Head of caudate nucleus (tissue), 42 donors: Measurements from ENCODE around the gene KCNK15.

Experiments
- DNase-seq, 42 donors: peaks; one replicate each; pipeline versions ENCODE4 v3.0.0 to v3.0.0-alpha.2; 2020 to 2021; ENCODE audit warnings: mixed read lengths in 7 of 42
- intact Hi-C: fragments of 100-400 bp; cut with DNase I; formaldehyde crosslinking; loops from one replicate; pipeline ENCODE4 v1.15.0; 2022

Gene KCNK15

DNA sequence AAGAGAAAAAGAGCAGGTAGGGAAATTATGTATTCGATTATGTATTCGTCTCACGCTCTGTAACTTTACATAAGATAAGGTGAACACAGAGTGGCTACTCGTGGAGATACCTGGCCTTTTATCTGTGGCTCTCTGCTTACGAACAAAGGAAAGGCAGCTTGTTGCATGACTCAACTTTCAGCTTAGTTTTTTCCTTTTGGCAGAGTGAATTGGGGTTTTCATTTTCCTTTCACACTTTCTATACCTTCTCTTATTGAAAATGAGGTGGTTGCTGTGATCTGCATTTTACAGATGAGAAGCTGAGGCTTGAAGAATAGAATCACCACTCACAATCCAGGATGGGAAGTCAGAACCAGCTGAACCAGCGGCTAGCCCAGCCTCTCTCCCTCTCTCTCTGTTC is 13.3 kb upstream of the KCNK15 start:
- no peak for DNase-seq
- intact Hi-C loops = loop anchor here (2.0 to 10.0 kb wide), 2 partner anchors 48 to 118 kb away; no protein-coding TSS in a partner anchor

DNA sequence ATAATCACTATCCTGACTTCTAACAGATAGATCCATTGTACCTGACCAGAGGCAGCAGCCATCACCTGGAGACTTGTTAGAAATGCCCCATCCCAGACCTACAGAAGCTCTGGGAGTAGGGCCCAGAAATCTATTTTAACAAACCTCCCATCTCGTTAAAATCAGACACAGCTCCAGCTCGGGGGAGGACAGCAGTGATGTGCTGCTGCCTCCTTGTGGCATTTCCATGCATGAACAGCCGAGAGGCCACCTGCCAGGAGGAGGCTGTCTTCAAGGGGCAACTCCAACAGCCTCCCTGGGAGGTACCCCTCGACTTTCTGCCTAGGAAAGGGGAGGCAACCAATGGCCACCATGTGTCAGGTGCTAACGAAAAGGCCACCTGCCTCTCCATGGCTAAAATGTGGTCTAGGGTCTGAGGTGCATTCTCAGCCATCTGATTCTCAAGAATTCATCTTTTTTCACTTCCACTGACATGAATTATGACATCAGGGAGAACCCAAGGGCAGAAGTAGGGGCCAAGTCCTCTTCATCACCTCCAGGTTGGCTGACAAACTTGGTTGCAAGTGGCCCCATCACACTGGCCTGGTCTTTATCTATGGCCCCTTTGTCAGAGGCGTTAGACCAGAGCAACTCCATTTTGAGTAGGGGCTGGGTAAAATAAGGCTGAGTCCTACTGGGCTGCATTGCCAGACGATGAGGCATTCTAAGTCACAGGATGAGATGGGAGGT is 12.2 kb upstream of the KCNK15 start:
- intact Hi-C loops = loop anchor here (2.0 to 10.0 kb wide), 2 partner anchors 49 to 119 kb away; no protein-coding TSS in a partner anchor

GRCh38 chr20:44734938-44735337 is 10.7 kb upstream of the KCNK15 start:
- no peak for DNase-seq
- intact Hi-C loops = loop anchor here (10.0 kb wide), 1 partner anchor 120 kb away; no protein-coding TSS in a partner anchor

More for the DNA sequence above, 12.2 kb upstream of the KCNK15 start:
- peak; percentile 66 to 93 (median 84) for DNase-seq

DNA sequence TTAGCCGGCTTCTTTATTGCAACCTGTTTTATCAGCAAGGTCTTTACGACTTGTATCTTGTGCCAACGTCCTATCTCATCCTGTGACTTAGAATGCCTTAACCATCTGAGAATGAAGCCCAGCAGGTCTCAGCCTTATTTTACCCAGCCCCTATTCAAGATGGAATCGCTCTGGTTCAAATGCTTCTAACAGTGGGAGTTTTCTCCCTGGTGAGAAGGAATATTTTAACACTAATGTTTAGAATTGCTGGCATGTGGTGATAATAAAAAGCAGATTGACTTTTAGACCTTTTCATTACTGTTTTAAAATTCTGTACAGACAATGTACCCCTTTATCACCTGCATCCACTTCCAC is 9.9 kb upstream of the KCNK15 start:
- intact Hi-C loops = loop anchor here (10.0 kb wide), 1 partner anchor 121 kb away; no protein-coding TSS in a partner anchor
- no peak for DNase-seq

- DNase-seq = peak; percentile 40 to 95 (median 80)
- intact Hi-C loops = loop anchor here (10.0 kb wide), 1 partner anchor 122 kb away; no protein-coding TSS in a partner anchor
These were observed 9.3 kb upstream of the KCNK15 start for GRCh38 chr20:44736170-44737021.

GRCh38 chr20:44737116-44737515 is 8.5 kb upstream of the KCNK15 start:
- intact Hi-C loops = loop anchor here (10.0 kb wide), 1 partner anchor 122 kb away; no protein-coding TSS in a partner anchor
- DNase-seq = no peak

DNA sequence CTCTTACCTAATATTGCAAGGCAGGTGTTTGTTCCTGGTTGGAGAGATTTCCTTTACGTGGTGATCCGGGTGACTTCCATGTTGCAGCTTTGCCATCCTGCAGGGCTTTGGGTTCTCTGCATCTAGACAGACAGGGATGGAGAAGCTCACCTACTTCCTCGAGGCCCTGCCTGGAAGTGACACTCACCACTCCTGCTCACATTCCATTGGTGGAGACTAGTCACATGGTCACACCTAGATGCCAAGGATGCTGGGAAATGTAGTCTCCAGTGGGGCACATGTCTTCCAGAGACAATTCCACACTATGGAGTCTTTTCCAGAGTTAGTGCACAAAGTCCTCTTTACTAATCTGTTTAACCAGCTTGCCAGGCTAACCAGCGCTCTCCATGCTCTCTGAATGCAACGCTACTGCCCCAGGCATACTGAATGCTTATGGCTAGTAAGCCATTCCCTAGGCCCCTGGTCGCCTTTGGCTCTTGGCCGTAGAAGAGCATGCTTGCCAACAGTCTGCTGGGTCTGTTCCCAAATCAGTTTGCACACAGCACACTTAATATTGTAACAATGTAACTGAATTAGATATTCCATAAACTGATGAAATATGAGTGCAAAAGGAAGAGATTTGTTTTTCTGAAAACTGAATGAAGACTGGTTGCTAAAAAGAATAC is 6.7 kb upstream of the KCNK15 start:
- DNase-seq = peak; percentile 50 to 95 (median 86)
- intact Hi-C loops = loop anchor here (10.0 kb wide), 1 partner anchor 124 kb away; no protein-coding TSS in a partner anchor

GRCh38 chr20:44739942-44740341 is 5.7 kb upstream of the KCNK15 start:
- no peak for DNase-seq
- intact Hi-C loops = loop anchor here (5.0 to 10.0 kb wide), 2 partner anchors 125 to 127 kb away; no protein-coding TSS in a partner anchor

- intact Hi-C loops = loop anchor here (5.0 kb wide), 1 partner anchor 125 kb away; no protein-coding TSS in a partner anchor
These were observed 3.2 kb upstream of the KCNK15 start for GRCh38 chr20:44742304-44743079.

DNA sequence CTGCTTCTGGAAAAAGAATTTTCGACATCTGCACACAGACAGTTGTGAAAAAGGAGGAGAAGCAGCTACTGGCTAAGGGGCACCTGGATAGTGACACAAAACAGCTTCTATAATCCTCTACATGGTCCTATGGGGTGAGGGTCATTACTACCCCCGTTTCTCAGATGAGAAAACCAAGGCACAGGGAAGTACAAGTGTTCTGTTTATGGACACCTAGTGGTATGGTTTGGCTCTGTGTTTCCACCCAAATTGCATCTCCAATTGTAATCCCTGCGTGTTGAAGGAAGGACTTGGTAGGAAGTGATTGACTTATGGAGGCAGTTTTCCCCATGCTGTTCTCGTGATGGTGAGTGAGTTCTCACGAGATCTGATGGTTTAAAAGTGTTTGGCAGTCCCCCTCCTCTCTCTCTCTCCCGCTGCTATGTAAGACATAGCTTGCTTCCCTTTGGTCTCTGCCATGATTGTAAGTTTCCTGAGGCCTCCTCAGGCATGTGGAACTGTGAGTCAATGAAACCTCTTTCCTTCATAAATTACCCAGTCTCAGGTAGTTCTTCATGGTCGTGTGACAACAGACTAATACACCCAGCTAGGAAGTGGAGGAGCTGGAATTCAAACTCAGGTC is 2.5 kb upstream of the KCNK15 start:
- no peak for DNase-seq
- intact Hi-C loops = loop anchor here (5.0 kb wide), 1 partner anchor 124 kb away; no protein-coding TSS in a partner anchor

More at GRCh38 chr20:44742304-44743079, 3.2 kb upstream of the KCNK15 start:
- no peak for DNase-seq

DNA sequence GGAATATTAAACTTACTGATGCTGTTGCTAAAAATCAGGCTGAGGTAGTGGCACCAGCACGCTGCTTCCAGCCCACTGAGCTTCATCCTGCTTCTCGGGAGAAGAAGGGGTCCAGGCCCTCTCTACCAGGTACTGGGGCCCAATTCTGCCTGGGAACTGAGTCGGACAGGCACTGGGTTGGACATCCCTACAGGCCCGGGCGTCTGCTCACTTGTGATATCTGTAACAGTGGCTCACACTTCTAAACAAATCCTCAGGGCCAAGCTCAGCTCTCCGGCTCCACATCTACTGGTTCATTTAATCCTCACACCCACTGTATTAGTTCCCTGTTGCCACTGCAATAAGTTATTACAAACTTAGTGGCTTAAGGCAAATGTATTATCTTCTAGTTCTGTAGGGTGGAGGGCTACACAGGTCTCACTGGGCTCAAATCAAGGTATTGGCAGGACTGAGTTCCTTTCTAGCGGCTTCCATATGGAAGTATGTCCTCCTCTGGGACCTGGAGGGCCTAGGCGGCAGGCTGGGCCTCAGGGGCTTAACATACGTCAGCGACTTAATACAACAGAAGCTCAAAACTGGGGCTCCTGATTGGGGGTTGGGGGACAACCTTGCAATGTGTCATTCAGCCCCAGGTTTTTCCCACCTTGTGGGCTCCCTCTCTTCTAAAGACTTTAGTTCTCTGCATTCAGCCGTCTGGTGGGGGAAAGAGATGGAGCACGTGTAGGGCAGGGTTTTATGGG is 1.6 kb upstream of the KCNK15 start:
- intact Hi-C loops = loop anchor here (5.0 kb wide), 1 partner anchor 123 kb away; no protein-coding TSS in a partner anchor
- DNase-seq = no peak

GRCh38 chr20:44745122-44745597 is 505 bp upstream of the KCNK15 start:
- DNase-seq = no peak
- intact Hi-C loops = no loop called here

- no peak for DNase-seq
- intact Hi-C loops = no loop called here
These were observed 901 bp downstream of the KCNK15 start for GRCh38 chr20:44746367-44747165.

GRCh38 chr20:44747166-44748004 is 1.7 kb downstream of the KCNK15 start:
- DNase-seq = peak; percentile 68 to 94 (median 87)
- intact Hi-C loops = no loop called here

DNA sequence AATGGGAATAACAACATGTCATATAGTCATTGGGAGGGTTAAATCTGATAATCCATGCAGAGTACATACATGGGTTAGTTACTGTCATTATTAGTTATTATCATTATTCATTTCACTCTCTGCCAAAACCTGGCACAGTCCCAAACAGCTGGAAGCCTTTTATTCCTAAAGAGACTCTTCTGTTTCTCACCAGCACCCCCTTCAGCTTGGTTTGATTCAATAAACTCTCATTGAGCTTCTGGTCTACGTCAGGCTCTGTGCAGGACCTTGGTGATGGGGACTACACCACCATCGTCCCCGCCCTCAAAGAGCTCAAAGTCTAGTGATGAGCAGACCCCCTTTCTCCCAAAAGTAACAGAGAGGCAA is 2.3 kb downstream of the KCNK15 start:
- intact Hi-C loops = no loop called here
- peak in 9 of 42 donors; percentile 34 to 70 (median 50) for DNase-seq
